ENCODE data around the gene NRIP2.

NRIP2 gene

GRCh38 chr12:2855546-2855945 is 20.7 kb upstream of the NRIP2 start:
- DNase-seq (ENCODE audit: low read depth in 1 of 2, low spot score in 1 of 2), result no peak
- no peaks in the 10 kb centered on the region for H3K27me3 ChIP-seq (ENCODE audit: insufficient read depth, poor library complexity, severe bottlenecking)
- no peak overlapping the region for H3K27ac ChIP-seq (replicated peaks)
- TF ChIP-seq POLR2AphosphoS5 (IDR thresholded peaks at IDR 0.05; ENCODE audit: low read depth) (no peak), GABPA (IDR thresholded peaks at IDR 0.05; ENCODE audit: low read depth) (no peak), REST (IDR thresholded peaks at IDR 0.05; ENCODE audit: insufficient replicate concordance, low read depth) (no peak), CTCF (IDR thresholded peaks at IDR 0.05; ENCODE audit: insufficient read depth, low read length) (no peak), SPI1 (IDR thresholded peaks at IDR 0.05; ENCODE audit: borderline replicate concordance, low read depth) (no peak)
- no peak overlapping the region for H3K4me3 ChIP-seq (replicated peaks; ENCODE audit: insufficient read depth, low read length)

GRCh38 chr12:2854669-2855453 is 20.0 kb upstream of the NRIP2 start:
- H3K27ac ChIP-seq (replicated peaks), result no peak overlapping the region
- no peak overlapping the region for H3K4me3 ChIP-seq (replicated peaks; ENCODE audit: insufficient read depth, low read length)
- DNase-seq (ENCODE audit: low read depth in 1 of 2, low spot score in 1 of 2), result no peak
- no peak for TF ChIP-seq POLR2AphosphoS5 (IDR thresholded peaks at IDR 0.05; ENCODE audit: low read depth)
- no peak for TF ChIP-seq REST (IDR thresholded peaks at IDR 0.05; ENCODE audit: insufficient replicate concordance, low read depth)
- no peak for TF ChIP-seq SPI1 (IDR thresholded peaks at IDR 0.05; ENCODE audit: borderline replicate concordance, low read depth)
- TF ChIP-seq GABPA (IDR thresholded peaks at IDR 0.05; ENCODE audit: low read depth), result no peak
- no peak for TF ChIP-seq CTCF (IDR thresholded peaks at IDR 0.05; ENCODE audit: insufficient read depth, low read length)
- no peaks in the 10 kb centered on the region for H3K27me3 ChIP-seq (ENCODE audit: insufficient read depth, poor library complexity, severe bottlenecking)

GRCh38 chr12:2853626-2854025 is 18.8 kb upstream of the NRIP2 start:
- peak; percentile 27 for TF ChIP-seq CTCF (IDR thresholded peaks at IDR 0.05; ENCODE audit: insufficient read depth, low read length)
- no peak for TF ChIP-seq REST (IDR thresholded peaks at IDR 0.05; ENCODE audit: insufficient replicate concordance, low read depth)
- peak in 1 of 2 experiments; percentile 15 for DNase-seq (ENCODE audit: low read depth in 1 of 2, low spot score in 1 of 2)
- H3K27me3 ChIP-seq (ENCODE audit: insufficient read depth, poor library complexity, severe bottlenecking), result no peaks in the 10 kb centered on the region
- no peak overlapping the region for H3K4me3 ChIP-seq (replicated peaks; ENCODE audit: insufficient read depth, low read length)
- H3K27ac ChIP-seq (replicated peaks), result no peak overlapping the region

All from HL-60 (cell line).